Pericardium fibroblast (primary cell): ENCODE results near the gene SMC3. TPM values are rescaled to one million over a fixed set of nuclear protein-coding genes. Genes with fewer than 3 reads are reported as not detected.

Experiments used
- total RNA-seq: library from RNA; depleted of rRNA; stranded (reverse); fragments of >200 nt; gene quantifications from 2 replicates; pipeline ENCODE4 v1.2.3, GENCODE V29; 2015

The SMC3 gene
- 15.7 and 17.3 TPM in 2 replicates for total RNA-seq

DNA sequence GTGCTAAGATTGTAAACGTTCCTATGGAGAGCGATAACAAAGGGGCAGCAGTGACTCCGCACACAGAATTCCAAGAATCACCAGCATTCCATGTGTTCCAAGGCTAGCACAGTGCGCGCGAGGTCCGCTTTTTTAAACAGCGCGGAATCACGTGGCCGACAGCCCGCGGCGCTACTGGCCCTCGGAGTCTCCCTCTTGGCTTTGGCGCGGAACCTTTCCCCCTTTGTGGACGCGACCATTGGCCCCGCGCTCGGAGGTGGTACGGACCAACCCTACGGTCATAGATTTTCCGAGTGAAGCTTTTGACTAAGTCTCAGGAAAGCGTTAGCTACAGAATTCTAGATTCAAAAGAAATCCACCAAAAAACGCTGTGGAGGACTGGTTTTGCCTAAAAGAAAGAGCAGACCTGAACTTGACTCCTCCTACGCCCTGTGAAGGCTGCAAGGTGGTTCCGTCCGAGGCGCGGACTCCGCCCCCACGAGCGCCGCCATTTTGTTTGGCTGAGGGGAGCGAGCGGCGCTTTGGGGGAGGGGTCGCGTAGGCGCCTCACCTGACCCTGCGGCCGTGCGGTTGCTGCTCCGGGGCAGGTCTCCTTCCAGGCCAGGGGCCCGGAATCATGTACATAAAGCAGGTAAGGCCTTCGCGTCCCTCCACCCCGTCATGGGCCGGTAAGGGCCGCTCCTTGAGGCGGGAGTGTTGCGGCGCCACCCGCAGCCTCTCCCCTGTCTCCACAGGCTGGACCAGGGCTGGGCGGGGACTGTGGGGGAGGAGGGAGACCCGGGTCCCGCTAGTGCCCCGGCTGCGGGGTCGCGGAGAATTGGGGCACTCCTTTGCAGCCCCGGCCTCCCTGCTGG, at the start of gene SMC3:
SMC3 (plus strand) TSS at position 495 of the 854 bp plus-strand sequence; CDS start at position 617, 122 bp downstream.

DNA sequence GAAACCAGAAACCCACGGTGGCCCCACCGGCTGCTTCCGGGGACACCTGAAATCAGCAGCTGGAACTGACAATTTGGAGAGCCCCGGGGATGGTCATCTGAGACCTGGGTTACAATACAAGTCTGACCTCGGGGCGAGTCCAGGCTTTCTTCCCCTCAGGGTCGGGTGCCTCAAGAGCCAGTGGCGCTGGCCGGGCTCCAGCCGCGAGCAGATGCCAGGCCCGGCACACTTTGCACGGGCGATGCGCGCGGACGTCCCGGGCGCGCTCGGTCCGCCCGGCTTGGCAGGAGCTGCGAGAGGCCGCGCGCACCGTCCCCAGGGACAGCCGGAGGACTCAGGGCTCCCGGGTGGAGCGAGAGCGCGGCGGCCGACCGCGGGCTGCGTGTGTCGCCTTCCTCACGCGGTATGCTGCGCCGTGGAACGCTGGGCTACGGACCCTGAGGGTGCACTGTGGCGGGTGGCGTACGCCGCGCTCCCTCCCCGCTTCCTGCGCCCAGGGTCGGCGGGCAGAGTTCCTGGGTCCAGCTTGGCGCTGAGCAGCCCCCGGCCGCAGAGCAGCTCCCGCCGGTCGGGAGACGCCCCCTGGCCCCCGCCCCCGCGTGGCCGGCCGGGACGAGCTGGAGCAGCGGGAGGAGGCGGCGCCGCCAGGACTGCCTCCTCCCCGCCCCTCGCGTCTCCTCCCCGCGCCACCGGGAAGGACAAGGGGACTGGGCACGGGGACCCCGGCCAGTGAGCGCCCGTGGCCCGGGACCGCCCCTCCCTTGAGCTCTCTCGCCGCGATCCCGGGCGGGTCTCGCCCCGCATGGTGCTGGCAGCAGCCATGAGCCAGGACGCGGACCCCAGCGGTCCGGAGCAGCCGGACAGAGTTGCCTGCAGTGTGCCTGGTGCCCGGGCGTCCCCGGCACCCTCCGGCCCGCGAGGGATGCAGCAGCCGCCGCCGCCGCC, 76.4 kb downstream of the SMC3 start, which contains the start of gene RBM20:
RBM20 (plus strand) TSS at position 684 of the 945 bp plus-strand sequence; CDS start at position 803, 119 bp downstream.

Other genes starting within 250 kb of the SMC3 start
- 6.3 and 6.8 TPM in 2 replicates for gene DUSP5, start 69.8 kb upstream of the SMC3 start, total RNA-seq
- gene RBM20, start 76.6 kb downstream of the SMC3 start, total RNA-seq: 0.12 TPM in 1 of 2 replicates, not detected in the other